Adrenal gland (tissue), 12 donors: Measurements from ENCODE around the gene PLD4. TPM values are rescaled to one million over a fixed set of nuclear protein-coding genes. Genes with fewer than 3 reads are reported as not detected.

Source experiments
- DNase-seq, 7 donors: peaks; one replicate each; pipeline ENCODE4 v3.0.0-alpha.2; 2019 to 2020
- H3K27ac ChIP-seq, 5 donors: fragments of 200-600 bp; sonication (generic) in 4 of 5; 1 replicate in 3 of 5; 2 replicates in 2 of 5; pipeline versions ENCODE4 v1.5.1 to v1.8.0; 2016 to 2020; ENCODE audit warnings: mild to moderate bottlenecking in 1 of 5
- H3K27me3 ChIP-seq: fragments of 200-600 bp; 2 replicates; pipeline ENCODE4 v1.8.0; 2021
- H3K36me3 ChIP-seq, 2 donors: fragments of 200-600 bp; replicated peaks in 1 of 2; 1 replicate in 1 of 2; 2 replicates in 1 of 2; pipeline versions ENCODE4 v1.5.1 to v1.8.0; 2018 to 2022
- H3K4me1 ChIP-seq, 2 donors: fragments of 200-600 bp; replicated peaks in 1 of 2; 1 replicate in 1 of 2; 2 replicates in 1 of 2; pipeline versions ENCODE4 v1.5.1 to v1.8.0; 2018 to 2021
- H3K4me3 ChIP-seq, 4 donors: fragments of 200-600 bp; sonication (generic) in 3 of 4; one replicate each; pipeline ENCODE4 v1.5.1; 2016 to 2018
- H3K9me3 ChIP-seq, 3 donors: fragments of 200-600 bp; sonication (generic) in 1 of 3; replicated peaks in 1 of 3; 1 replicate in 2 of 3; 2 replicates in 1 of 3; pipeline versions ENCODE4 v1.5.1 to v1.8.0; 2016 to 2021
- CTCF ChIP-seq, 6 experiments: fragments of 450-650 bp in 4 of 6; fragments of 200-600 bp in 2 of 6; sonication (generic) in 1 of 6; IDR thresholded peaks; 1 replicate in 5 of 6; 2 replicates in 1 of 6; pipeline versions ENCODE4 v1.5.1 to v1.8.0; 2016 to 2021; ENCODE audit warnings: antibody characterized with exemption in 6 of 6, mild to moderate bottlenecking in 2 of 6, moderate library complexity in 1 of 6
- POLR2A ChIP-seq, 2 donors: fragments of 450-650 bp; IDR thresholded peaks; one replicate each; pipeline ENCODE4 v1.6.1; 2017; ENCODE audit warnings: antibody characterized with exemption in 2 of 2, mild to moderate bottlenecking in 2 of 2, moderate library complexity in 1 of 2
- WGBS, 4 donors: extraction: QIAGEN DNeasy Blood & Tissue Kit in 2 of 4; methylation state at CpG; one replicate each; pipeline versions ENCODE4 v1.1.5 to v1.1.7; 2013 to 2017; 5-methylcytosine and 5-hydroxymethylcytosine counted together
- intact Hi-C, 2 donors: fragments of 100-400 bp; cut with DNase I; formaldehyde crosslinking; loops; one replicate each; pipeline versions ENCODE4 v1.14.1 to v1.15.0; 2022 to 2023
- polyA plus RNA-seq, 3 donors: library from polyadenylated mRNA; stranded (reverse); fragments of 200-250 nt in 2 of 3; fragments of 350-450 nt in 1 of 3; fragmentation: Illumina TruSeq in 1 of 3; extraction: RNeasy Lipid Tissue Mini Kit (QIAGEN cat#74804) in 1 of 3; gene quantifications; one replicate each; pipeline ENCODE4 v1.2.3, GENCODE V29; 2013 to 2014
- total RNA-seq, 9 donors: library from RNA; depleted of rRNA in 4 of 9; stranded (reverse); fragments of >200 nt in 4 of 9; fragments of 120-200 nt in 1 of 9; fragmentation: NEBNext Ultra II Directional in 1 of 9; extraction: Animal tissue kit (Norgen Biotek cat#: 25700) in 1 of 9; gene quantifications; one replicate each; pipeline versions ENCODE4 v1.1.0 to v1.2.4, GENCODE V29; 2013 to 2023
- donor health status: healthy with polysubstance abuse.
- donor health status: Bipolar disorder and iron deficiency.
- donor health status: DM: yes; HTN: yes; CAD: no.
- donor health status: DM: no; HTN: no; CAD: no.
- donor health status: DM: no; HTN: no; CAD: no.
- donor health status: DM: yes; HTN: yes; CAD: no.

The PLD4 gene
- total and polyA plus RNA-seq, 12 donors, result 0.30 to 1.9 (median 0.55) TPM; not detected in 3

DNA sequence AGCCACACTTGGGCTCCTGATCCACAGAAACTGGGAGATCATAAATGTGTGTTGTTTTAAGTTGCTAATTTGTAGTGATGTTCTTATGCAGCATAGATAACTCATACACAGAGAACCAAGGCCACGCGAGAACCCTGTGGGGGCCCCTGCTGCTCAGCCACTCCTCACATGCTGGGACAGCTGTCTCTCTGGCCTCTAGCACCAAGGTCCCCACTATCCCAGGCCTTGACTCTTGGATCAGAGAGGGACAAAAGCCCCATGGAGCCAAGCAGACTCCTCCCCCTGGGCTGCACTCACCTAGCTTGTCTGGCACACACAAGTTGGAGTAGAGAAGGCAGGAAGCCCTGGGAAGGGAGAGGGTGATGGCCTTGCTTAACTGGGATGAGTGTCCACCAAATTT, 11.3 kb downstream of the PLD4 start:
- TF ChIP-seq POLR2A (IDR thresholded peaks at IDR 0.05) (no peak), CTCF (IDR thresholded peaks at IDR 0.05) (no peak)
- no peak for DNase-seq
- no peaks in the 10 kb centered on the region for H3K27me3 ChIP-seq
- H3K4me3 ChIP-seq, result no peak overlapping the region
- H3K27ac ChIP-seq, result no peak overlapping the region
- intact Hi-C loops, result no loop called here
- H3K4me1 ChIP-seq, result peaks cover 0 to 9% of the 10 kb centered on the region in 2 donors
- no peaks in the 10 kb centered on the region for H3K36me3 ChIP-seq
- H3K9me3 ChIP-seq, result no peaks in the 10 kb centered on the region
- WGBS, 4 donors, result 29 to 86% (median 47%) methylated on average over 2 of the region's 2 CpGs

- H3K4me3 ChIP-seq, result no peak overlapping the region
- no peaks in the 10 kb centered on the region for H3K27me3 ChIP-seq
- H3K36me3 ChIP-seq, result no peaks in the 10 kb centered on the region
- 15 to 60% (median 47%) methylated on average over 2 to 10 of the region's 10 CpGs for WGBS, 4 donors
- H3K9me3 ChIP-seq, result no peaks in the 10 kb centered on the region
- intact Hi-C loops, result no loop called here
- peaks cover 0 to 9% of the 10 kb centered on the region in 2 donors for H3K4me1 ChIP-seq
- H3K27ac ChIP-seq, result no peak overlapping the region
- no peak for TF ChIP-seq CTCF (IDR thresholded peaks at IDR 0.05)
- no peak for TF ChIP-seq POLR2A (IDR thresholded peaks at IDR 0.05)
- DNase-seq, result peak in 1 of 7 donors; percentile 13
Measured at GRCh38 chr14:104936361-104937155, 11.9 kb downstream of the PLD4 start.

GRCh38 chr14:104937161-104937560, 12.5 kb downstream of the PLD4 start:
- no peak for DNase-seq
- intact Hi-C loops, result no loop called here
- Histone ChIP-seq H3K9me3 (no peaks in the 10 kb centered on the region), H3K36me3 (no peaks in the 10 kb centered on the region), H3K27ac (no peak overlapping the region), H3K4me3 (no peak overlapping the region), H3K4me1 (peaks cover 0 to 9% of the 10 kb centered on the region in 2 donors), H3K27me3 (no peaks in the 10 kb centered on the region)
- 71 to 81% (median 77%) methylated on average over 1 to 4 of the region's 4 CpGs for WGBS, 4 donors
- TF ChIP-seq CTCF (IDR thresholded peaks at IDR 0.05) (no peak), POLR2A (IDR thresholded peaks at IDR 0.05) (no peak)

- Histone ChIP-seq H3K9me3 (no peaks in the 10 kb centered on the region), H3K4me1 (peaks cover 0 to 4% of the 10 kb centered on the region in 2 donors), H3K27ac (no peak overlapping the region), H3K27me3 (no peaks in the 10 kb centered on the region), H3K36me3 (no peaks in the 10 kb centered on the region), H3K4me3 (no peak overlapping the region)
- WGBS, 4 donors, result 66 to 79% (median 72%) methylated on average over 11 of the region's 11 CpGs
- TF ChIP-seq POLR2A (IDR thresholded peaks at IDR 0.05) (no peak), CTCF (IDR thresholded peaks at IDR 0.05) (no peak)
- no peak for DNase-seq
- intact Hi-C loops, result no loop called here
Measured at GRCh38 chr14:104937694-104938365, 13.2 kb downstream of the PLD4 start.
